ENCODE data around the gene DGKB. TPM values are rescaled to one million over a fixed set of nuclear protein-coding genes. Genes with fewer than 3 reads are reported as not detected.

The DGKB gene
- total RNA-seq, 1 donor from 2014 or later, result not detected

GRCh38 chr7:14407246-14408015 lies 495.1 kb downstream of the DGKB start:
- no peak for DNase-seq (ENCODE audit: low spot score in 2 of 2)
- Histone ChIP-seq H3K4me3 (no peak overlapping the region), H3K36me3 (no peaks in the 10 kb centered on the region), H3K9me3 (no peaks in the 10 kb centered on the region), H3K27ac (no peak overlapping the region), H3K4me1 (no peaks in the 10 kb centered on the region), H3K27me3 (no peaks in the 10 kb centered on the region)
- no peak for TF ChIP-seq CTCF (IDR thresholded peaks at IDR 0.05)
- intact Hi-C loops (cut with DNase I), result no loop called here

- Histone ChIP-seq H3K4me1 (no peaks in the 10 kb centered on the region), H3K27me3 (no peaks in the 10 kb centered on the region), H3K9me3 (no peaks in the 10 kb centered on the region), H3K36me3 (no peaks in the 10 kb centered on the region), H3K27ac (no peak overlapping the region), H3K4me3 (no peak overlapping the region)
- TF ChIP-seq CTCF (IDR thresholded peaks at IDR 0.05), result no peak
- intact Hi-C loops (cut with DNase I), result no loop called here
- DNase-seq (ENCODE audit: low spot score in 2 of 2), result no peak
Observed at GRCh38 chr7:14403587-14403986, 499.0 kb downstream of the DGKB start.

GRCh38 chr7:14400271-14400670 lies 502.3 kb downstream of the DGKB start:
- Histone ChIP-seq H3K4me1 (no peaks in the 10 kb centered on the region), H3K27me3 (no peaks in the 10 kb centered on the region), H3K9me3 (no peaks in the 10 kb centered on the region), H3K36me3 (no peaks in the 10 kb centered on the region), H3K27ac (no peak overlapping the region), H3K4me3 (no peak overlapping the region)
- TF ChIP-seq CTCF (IDR thresholded peaks at IDR 0.05), result no peak
- DNase-seq (ENCODE audit: low spot score in 2 of 2), result no peak
- intact Hi-C loops (cut with DNase I), result no loop called here

GRCh38 chr7:14398526-14398925 lies 504.0 kb downstream of the DGKB start:
- H3K4me1 ChIP-seq, result no peaks in the 10 kb centered on the region
- DNase-seq (ENCODE audit: low spot score in 2 of 2), result no peak
- TF ChIP-seq CTCF (IDR thresholded peaks at IDR 0.05), result no peak
- H3K4me3 ChIP-seq, result no peak overlapping the region
- intact Hi-C loops (cut with DNase I), result no loop called here
- no peaks in the 10 kb centered on the region for H3K9me3 ChIP-seq
- no peak overlapping the region for H3K27ac ChIP-seq
- H3K36me3 ChIP-seq, result no peaks in the 10 kb centered on the region
- H3K27me3 ChIP-seq, result no peaks in the 10 kb centered on the region

GRCh38 chr7:14395860-14396259 lies 506.7 kb downstream of the DGKB start:
- no peak overlapping the region for H3K4me3 ChIP-seq
- DNase-seq (ENCODE audit: low spot score in 2 of 2), result no peak
- no peaks in the 10 kb centered on the region for H3K9me3 ChIP-seq
- H3K36me3 ChIP-seq, result no peaks in the 10 kb centered on the region
- TF ChIP-seq CTCF (IDR thresholded peaks at IDR 0.05), result no peak
- H3K4me1 ChIP-seq, result no peaks in the 10 kb centered on the region
- no peaks in the 10 kb centered on the region for H3K27me3 ChIP-seq
- intact Hi-C loops (cut with DNase I), result no loop called here
- H3K27ac ChIP-seq, result no peak overlapping the region

Data from ascending aorta (tissue), 2 donors.